Right lobe of liver (tissue), 6 donors: ENCODE results near the gene DOCK1. TPM values are rescaled to one million over a fixed set of nuclear protein-coding genes. Genes with fewer than 3 reads are reported as not detected.

Experiments used
- ATAC-seq, 4 donors: fragments of 200-7000 bp; cut with Tn5 transposase; one replicate each; pipeline ENCODE4 v1.9.1; 2020; ENCODE audit warnings: mild to moderate bottlenecking in 4 of 4, moderate library complexity in 4 of 4
- DNase-seq, 3 donors: peaks; one replicate each; pipeline ENCODE4 v3.0.0-alpha.2; 2020
- H3K27ac ChIP-seq, 3 donors: fragments of 200-600 bp; one replicate each; pipeline ENCODE4 v1.8.0; 2022
- H3K27me3 ChIP-seq, 2 donors: fragments of 200-600 bp; one replicate each; pipeline ENCODE4 v1.8.0; 2022
- H3K36me3 ChIP-seq, 4 donors: fragments of 200-600 bp; sonication (generic) in 1 of 4; one replicate each; pipeline versions ENCODE4 v1.5.1 to v1.8.0; 2017 to 2022; ENCODE audit warnings: control low read depth in 1 of 4
- H3K4me1 ChIP-seq, 4 donors: fragments of 200-600 bp; sonication (generic) in 1 of 4; one replicate each; pipeline versions ENCODE4 v1.5.1 to v1.8.0; 2017 to 2022; ENCODE audit warnings: control low read depth in 1 of 4
- H3K4me3 ChIP-seq, 3 donors: fragments of 200-600 bp; one replicate each; pipeline ENCODE4 v1.8.0; 2022
- H3K9me3 ChIP-seq, 4 donors: fragments of 200-600 bp; sonication (generic) in 1 of 4; one replicate each; pipeline versions ENCODE4 v1.5.1 to v1.8.0; 2017 to 2022; ENCODE audit warnings: control low read depth in 1 of 4
- CTCF ChIP-seq, 4 donors: fragments of 200-600 bp in 3 of 4; fragments of 450-650 bp in 1 of 4; IDR thresholded peaks; one replicate each; pipeline versions ENCODE4 v1.5.1 to v1.8.0; 2016 to 2022; ENCODE audit warnings: antibody characterized with exemption in 4 of 4, mild to moderate bottlenecking in 2 of 4
- POLR2A ChIP-seq: fragments of 450-650 bp; IDR thresholded peaks from one replicate; pipeline ENCODE4 v1.6.1; 2017; ENCODE audit warnings: antibody characterized with exemption, mild to moderate bottlenecking
- WGBS: methylation state at CpG from one replicate; pipeline ENCODE4 v1.1.6; 2018; ENCODE audit warnings: low coverage, low lambda C conversion rate; ENCODE audit not compliant: insufficient coverage; ENCODE audit errors: missing lambda C conversion rate; 5-methylcytosine and 5-hydroxymethylcytosine counted together
- intact Hi-C, 2 donors: fragments of 100-400 bp; cut with DNase I; formaldehyde crosslinking; loops; one replicate each; pipeline versions ENCODE4 v1.11.2 to v1.14.1; 2022
- total RNA-seq, 6 experiments: library from RNA; depleted of rRNA in 2 of 6; stranded (reverse); fragments of >200 nt in 2 of 6; fragmentation: NEBNext Ultra II Directional in 3 of 6; extraction: Animal tissue kit (Norgen Biotek cat#: 25700) in 3 of 6; gene quantifications; one replicate each; pipeline versions ENCODE4 v1.1.0 to v1.2.4, GENCODE V29; 2016 to 2023
- donor health status: DM: no; HTN: yes; CAD: no.
- donor health status: DM: no; HTN: no; CAD: no.
- donor health status: DM: no; HTN: no; CAD: no.
- donor health status: DM: no; HTN: yes; CAD: no.
- donor health status: DM: no; HTN: yes; CAD: no.

The DOCK1 gene
- total RNA-seq, 6 experiments from 2014 or later: 13.8 to 17.8 (median 14.6) TPM

GRCh38 chr10:127468632-127469031 is 563.4 kb downstream of the DOCK1 start:
- Histone ChIP-seq H3K27me3 (no peaks in the 10 kb centered on the region), H3K4me1 (no peaks in the 10 kb centered on the region), H3K4me3 (no peak overlapping the region), H3K36me3 (no peaks in the 10 kb centered on the region), H3K27ac (no peak overlapping the region), H3K9me3 (no peaks in the 10 kb centered on the region)
- 47% methylated on average over 4 of the region's 5 CpGs for WGBS
- ATAC-seq (no peak), DNase-seq (no peak)
- TF ChIP-seq CTCF (IDR thresholded peaks at IDR 0.05) (no peak), POLR2A (no peak)
- intact Hi-C loops: no loop called here

GRCh38 chr10:127470911-127471310 is 565.7 kb downstream of the DOCK1 start:
- Histone ChIP-seq H3K27me3 (no peaks in the 10 kb centered on the region), H3K4me1 (no peaks in the 10 kb centered on the region), H3K4me3 (no peak overlapping the region), H3K27ac (no peak overlapping the region), H3K9me3 (no peaks in the 10 kb centered on the region), H3K36me3 (no peaks in the 10 kb centered on the region)
- DNase-seq (no peak), ATAC-seq (no peak)
- TF ChIP-seq CTCF (IDR thresholded peaks at IDR 0.05) (no peak), POLR2A (no peak)
- intact Hi-C loops: no loop called here
- 91% methylated on average over 4 of the region's 5 CpGs for WGBS

GRCh38 chr10:127472976-127473375 is 567.7 kb downstream of the DOCK1 start:
- DNase-seq: no peak
- Histone ChIP-seq H3K27ac (no peak overlapping the region), H3K36me3 (no peaks in the 10 kb centered on the region), H3K4me1 (no peaks in the 10 kb centered on the region), H3K4me3 (no peak overlapping the region), H3K27me3 (no peaks in the 10 kb centered on the region), H3K9me3 (no peaks in the 10 kb centered on the region)
- no peak for ATAC-seq
- no peak for TF ChIP-seq POLR2A
- no peak for TF ChIP-seq CTCF (IDR thresholded peaks at IDR 0.05)
- intact Hi-C loops: no loop called here
- 33% methylated on average over 1 of the region's 2 CpGs for WGBS

- ATAC-seq: no peak
- Histone ChIP-seq H3K9me3 (no peaks in the 10 kb centered on the region), H3K36me3 (no peaks in the 10 kb centered on the region), H3K27me3 (no peaks in the 10 kb centered on the region), H3K4me1 (no peaks in the 10 kb centered on the region), H3K4me3 (no peak overlapping the region), H3K27ac (no peak overlapping the region)
- no peak for TF ChIP-seq CTCF (IDR thresholded peaks at IDR 0.05)
- no peak for TF ChIP-seq POLR2A
- intact Hi-C loops: no loop called here
- no peak for DNase-seq
- 0% methylated on average over 2 of the region's 2 CpGs for WGBS
These were observed 569.3 kb downstream of the DOCK1 start for GRCh38 chr10:127474501-127474900.
